Transverse colon (tissue), 4 donors: ENCODE results near the gene ACP2.

Experiments
- CTCF ChIP-seq, 5 experiments: fragments of 200-600 bp in 3 of 5; fragments of 450-650 bp in 2 of 5; sonication (generic) in 3 of 5; IDR thresholded peaks; 1 replicate in 2 of 5; 2 replicates in 3 of 5; pipeline ENCODE4 v1.5.1; 2016 to 2017; ENCODE audit warnings: antibody characterized with exemption in 5 of 5, inconsistent platforms in 3 of 5, mild to moderate bottlenecking in 2 of 5, moderate library complexity in 1 of 5
- POLR2A ChIP-seq: fragments of 450-650 bp; IDR thresholded peaks from one replicate; pipeline ENCODE4 v1.6.1; 2016; ENCODE audit warnings: antibody characterized with exemption, mild to moderate bottlenecking, moderate library complexity
- POLR2AphosphoS5 ChIP-seq, 3 donors: sonication (generic); formaldehyde crosslinking; IDR thresholded peaks; one replicate each; pipeline ENCODE4 v1.6.1; 2016; ENCODE audit warnings: antibody characterized with exemption in 3 of 3

GRCh38 chr11:47220401-47220821 lies 28.2 kb downstream of the ACP2 start:
- no peak for TF ChIP-seq CTCF (IDR thresholded peaks at IDR 0.05)
- no peak for TF ChIP-seq POLR2A
- TF ChIP-seq POLR2AphosphoS5 (IDR thresholded peaks at IDR 0.05): no peak
